ENCODE measurements around the gene DTX3. TPM values are rescaled to one million over a fixed set of nuclear protein-coding genes. Genes with fewer than 3 reads are reported as not detected.

DTX3 gene
- total RNA-seq, 1 experiment from 2014 or later, result 67.5 TPM

DNA sequence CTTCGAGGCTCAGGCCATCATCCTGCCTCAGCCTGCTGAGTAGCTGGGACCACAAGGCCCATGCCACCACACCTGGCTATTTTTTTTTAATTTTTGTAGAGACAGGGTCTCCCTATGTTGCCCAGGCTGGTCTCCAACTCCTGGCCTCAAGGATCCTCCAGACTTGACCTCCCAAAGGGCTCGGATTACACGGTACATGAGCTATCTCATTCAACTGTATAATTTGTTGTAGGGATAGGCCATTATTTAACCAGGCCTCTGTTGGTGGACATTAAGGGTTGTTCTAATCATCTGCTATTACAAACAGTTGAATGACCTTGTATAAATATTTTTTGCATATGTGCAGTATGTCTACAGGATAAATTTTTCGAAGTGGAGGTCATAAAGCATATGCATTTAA is 45.8 kb upstream of the DTX3 start:
- Histone ChIP-seq H3K27me3 (ENCODE audit: insufficient read depth, low read length) (no peaks in the 10 kb centered on the region), H3T11ph (ENCODE audit: low read length) (no peak overlapping the region), H2AFZ (ENCODE audit: low read length) (no peak overlapping the region), H3K56ac (ENCODE audit: insufficient read length, low read depth, low read length) (no peak overlapping the region), H2BK12ac (ENCODE audit: insufficient read length, low read depth, low read length) (no peak overlapping the region), H3K4me1 (ENCODE audit: insufficient read depth, low read length) (no peaks in the 10 kb centered on the region), H2BK5ac (ENCODE audit: insufficient read length, low read length) (no peak overlapping the region), H3K23ac (ENCODE audit: insufficient read length, low read depth, low read length) (no peak overlapping the region), H3K23me2 (ENCODE audit: insufficient read length, low read depth, low read length, poor library complexity, severe bottlenecking) (no peaks in the 10 kb centered on the region), H2BK15ac (ENCODE audit: low read depth, low read length) (no peak overlapping the region), H3K4ac (ENCODE audit: low read depth, low read length) (no peak overlapping the region), H4K20me1 (ENCODE audit: control insufficient read depth, insufficient read depth, insufficient read length) (no peaks in the 10 kb centered on the region), H4K91ac (ENCODE audit: insufficient read length, low read depth, low read length) (no peak overlapping the region), H3K14ac (ENCODE audit: insufficient read depth, low read length) (no peak overlapping the region), H3K9ac (ENCODE audit: extremely low read depth, insufficient read length, low read length) (no peak overlapping the region), H2BK120ac (ENCODE audit: low read depth, low read length, poor library complexity, severe bottlenecking) (no peak overlapping the region), H4K8ac (replicated peaks; ENCODE audit: insufficient read length, low read depth, low read length) (no peak overlapping the region), H2BK20ac (ENCODE audit: low read depth, low read length, poor library complexity, severe bottlenecking) (no peak overlapping the region), H3K27ac (ENCODE audit: insufficient read length, low read depth, low read length) (no peak overlapping the region), H3K79me2 (ENCODE audit: insufficient read depth, low read length) (peaks cover 3% of the 10 kb centered on the region; the same call in 1 of the 2 replicates), H3K79me1 (ENCODE audit: insufficient read depth, low read depth, low read length, poor library complexity, severe bottlenecking) (peaks cover 3% of the 10 kb centered on the region), H2AK5ac (ENCODE audit: insufficient read length, low read length) (no peak overlapping the region), H3K4me2 (ENCODE audit: insufficient read depth, insufficient read length, low read length) (no peak overlapping the region), H4K5ac (ENCODE audit: insufficient read length, low read depth, low read length) (no peak overlapping the region), H3K18ac (ENCODE audit: insufficient read length, low read depth, low read length) (no peak overlapping the region), H3K9me3 (ENCODE audit: control insufficient read depth, low read depth, low read length) (no peaks in the 10 kb centered on the region)
- Mint-ChIP-seq H3K4me3 (no peak overlapping the region), H3K36me3 (ENCODE audit: insufficient read depth in 1 of 3, low read depth in 3 of 3) (peaks cover 5 to 11% (median 11%) of the 10 kb centered on the region in 3 experiments; a peak in 6 of 7 replicates), H3K4me1 (peaks cover 7 to 11% of the 10 kb centered on the region in 2 experiments), H3K9me3 (no peaks in the 10 kb centered on the region), H3K27ac (no peak overlapping the region), H3K27me3 (ENCODE audit: low read depth) (no peaks in the 10 kb centered on the region)
- no peak for DNase-seq
- TF ChIP-seq CTCF (conservative IDR thresholded peaks at IDR 0.05), result no peak
- WGBS (ENCODE audit: extremely low coverage, insufficient read length, low lambda C conversion rate), result no CpG with 5 or more reads among the region's 4 CpGs
